ENCODE data around the gene COQ9. TPM values are rescaled to one million over a fixed set of nuclear protein-coding genes. Genes with fewer than 3 reads are reported as not detected.
A peak's percentile ranks its signal among the peaks of the same experiment; 100 is the strongest.

COQ9 gene
- total RNA-seq, 1 donor from 2014 or later = 46.8 TPM

GRCh38 chr16:57509231-57509923, 62.1 kb downstream of the COQ9 start:
- TF ChIP-seq CTCF (conservative IDR thresholded peaks at IDR 0.05) = no peak
- DNase-seq (ENCODE audit: low read depth, low spot score) = no peak
- Mint-ChIP-seq H3K36me3 (ENCODE audit: low read depth) (no peaks in the 10 kb centered on the region), H3K4me1 (peaks cover 28% of the 10 kb centered on the region), H3K9me3 (no peaks in the 10 kb centered on the region), H3K4me3 (no peak overlapping the region), H3K27me3 (ENCODE audit: low read depth) (no peaks in the 10 kb centered on the region), H3K27ac (ENCODE audit: unreplicated experiment) (no peak overlapping the region)

- no peaks in the 10 kb centered on the region for H3K27me3 Mint-ChIP-seq (ENCODE audit: low read depth)
- H3K36me3 Mint-ChIP-seq (ENCODE audit: low read depth) = no peaks in the 10 kb centered on the region
- peak overlapping the region; percentile 12 for H3K27ac Mint-ChIP-seq (ENCODE audit: unreplicated experiment)
- no peak for TF ChIP-seq CTCF (conservative IDR thresholded peaks at IDR 0.05)
- H3K4me1 Mint-ChIP-seq = peaks cover 29% of the 10 kb centered on the region
- H3K9me3 Mint-ChIP-seq = no peaks in the 10 kb centered on the region
- no peak for DNase-seq (ENCODE audit: low read depth, low spot score)
- no peak overlapping the region for H3K4me3 Mint-ChIP-seq
These were observed 63.0 kb downstream of the COQ9 start for GRCh38 chr16:57510016-57510871.

Other genes starting within 250 kb of the COQ9 start
- gene ARL2BP, start 202.2 kb upstream of the COQ9 start, total RNA-seq = 62.6 and 63.9 TPM in 2 replicates
- 0.79 and 0.84 TPM in 2 replicates for gene PLLP, start 162.8 kb upstream of the COQ9 start, total RNA-seq
- gene CCL22, start 88.7 kb upstream of the COQ9 start, total RNA-seq = not detected in 2 replicates
- gene CX3CL1, start 75.0 kb upstream of the COQ9 start, total RNA-seq = 6.0 TPM in 2 replicates
- gene CCL17, start 42.7 kb upstream of the COQ9 start, total RNA-seq = not detected in 2 replicates
- gene CIAPIN1, start 94 bp upstream of the COQ9 start, total RNA-seq = 97.2 and 103 TPM in 2 replicates
- 74.0 and 77.5 TPM in 2 replicates for gene POLR2C, start 15.2 kb downstream of the COQ9 start, total RNA-seq
- 20.4 and 22.7 TPM in 2 replicates for gene DOK4, start 39.0 kb downstream of the COQ9 start, total RNA-seq
- gene CCDC102A, start 89.1 kb downstream of the COQ9 start, total RNA-seq = 6.4 and 8.6 TPM in 2 replicates
- 0.07 TPM in 2 replicates for gene ADGRG5, start 95.2 kb downstream of the COQ9 start, total RNA-seq
- gene ADGRG1, start 181.2 kb downstream of the COQ9 start, total RNA-seq = 56.6 and 58.5 TPM in 2 replicates
- not detected in 2 replicates for gene ADGRG3, start 220.8 kb downstream of the COQ9 start, total RNA-seq
- gene DRC7, start 247.3 kb downstream of the COQ9 start, total RNA-seq = 0.16 and 0.32 TPM in 2 replicates

All from neural crest cell (in vitro differentiated cells).